HEK293T (cell line): ENCODE measurements around the gene USP10.

ENCODE experiments used
- CTCF ChIA-PET: fragments of 350-600 bp; formaldehyde crosslinking; extraction: SDS; loops from one replicate; lab custom pipeline; 2021; ENCODE audit warnings: antibody characterized with exemption, inconsistent platforms; lab: Yijun Ruan, JAX
- POLR2A ChIA-PET: fragments of 350-600 bp; formaldehyde crosslinking; extraction: SDS; loops from one replicate; lab custom pipeline; 2020; ENCODE audit warnings: antibody characterized with exemption, inconsistent platforms; lab: Yijun Ruan, JAX
- DNase-seq: peaks from one replicate; pipeline ENCODE4 v3.0.0; 2012; ENCODE audit warnings: mixed read lengths; ENCODE audit errors: extremely low spot score
- ARNT ChIP-seq: fragments of 450-650 bp; IDR thresholded peaks from 2 replicates; pipeline ENCODE4 v1.6.1; 2017; ENCODE audit warnings: mild to moderate bottlenecking
- BHLHE40 ChIP-seq: fragments of 450-650 bp; IDR thresholded peaks from 2 replicates; pipeline ENCODE4 v1.6.1; 2016; ENCODE audit warnings: mild to moderate bottlenecking, moderate library complexity, borderline replicate concordance
- CTBP1 ChIP-seq: fragments of 450-650 bp; IDR thresholded peaks from 2 replicates; pipeline ENCODE4 v1.6.1; 2016; ENCODE audit warnings: borderline replicate concordance
- ELF4 ChIP-seq: fragments of 450-650 bp; IDR thresholded peaks from 2 replicates; pipeline ENCODE4 v1.6.1; 2017; ENCODE audit warnings: antibody characterized with exemption
- FOXA1 ChIP-seq: fragments of 450-650 bp; IDR thresholded peaks from 2 replicates; pipeline ENCODE4 v1.6.1; 2016; ENCODE audit warnings: mild to moderate bottlenecking
- FOXK2 ChIP-seq: fragments of 450-650 bp; IDR thresholded peaks from 2 replicates; pipeline ENCODE4 v1.6.1; 2016; ENCODE audit warnings: mild to moderate bottlenecking
- FOXM1 ChIP-seq: fragments of 450-650 bp; IDR thresholded peaks from 2 replicates; pipeline ENCODE4 v1.6.1; 2017; ENCODE audit warnings: mild to moderate bottlenecking, borderline replicate concordance
- HDGF ChIP-seq: fragments of 450-650 bp; IDR thresholded peaks from 2 replicates; pipeline ENCODE4 v1.6.1; 2017; ENCODE audit warnings: antibody characterized with exemption, borderline replicate concordance
- L3MBTL2 ChIP-seq: fragments of 450-650 bp; conservative IDR thresholded peaks from 2 replicates; pipeline ENCODE4 v1.6.1; 2016; ENCODE audit warnings: mild to moderate bottlenecking
- LEF1 ChIP-seq: fragments of 450-650 bp; IDR thresholded peaks from 2 replicates; pipeline ENCODE4 v1.6.1; 2017; ENCODE audit warnings: mild to moderate bottlenecking, borderline replicate concordance
- NFRKB ChIP-seq: fragments of 450-650 bp; IDR thresholded peaks from 2 replicates; pipeline ENCODE4 v1.6.1; 2016; ENCODE audit warnings: mild to moderate bottlenecking, moderate library complexity
- PKNOX1 ChIP-seq: fragments of 450-650 bp; IDR thresholded peaks from 2 replicates; pipeline ENCODE4 v1.6.1; 2016
- SP1 ChIP-seq: fragments of 450-650 bp; IDR thresholded peaks from 2 replicates; pipeline ENCODE4 v1.6.1; 2017
- SUZ12 ChIP-seq: fragments of 450-650 bp; IDR thresholded peaks from 2 replicates; pipeline ENCODE4 v1.6.1; 2016; ENCODE audit warnings: mild to moderate bottlenecking
- TARDBP ChIP-seq: fragments of 450-650 bp; IDR thresholded peaks from 2 replicates; pipeline ENCODE4 v1.6.1; 2016
- ZNF384 ChIP-seq: fragments of 450-650 bp; IDR thresholded peaks from 2 replicates; pipeline ENCODE4 v1.6.1; 2016

USP10 gene

GRCh38 chr16:84817613-84818012 lies 117.8 kb downstream of the USP10 start:
- TF ChIP-seq SUZ12, result no peak
- DNase-seq, result no peak
- POLR2A ChIA-PET, result no interaction called here
- CTCF ChIA-PET, result no interaction called here

GRCh38 chr16:84818133-84818532 lies 118.3 kb downstream of the USP10 start:
- CTCF ChIA-PET, result no interaction called here
- POLR2A ChIA-PET, result no interaction called here
- no peak for DNase-seq
- TF ChIP-seq ARNT (no peak), L3MBTL2 (no peak), SUZ12 (no peak), ZNF384 (no peak), FOXK2 (no peak), PKNOX1 (no peak), HDGF (no peak), FOXM1 (no peak), CTBP1 (no peak), SP1 (no peak), BHLHE40 (no peak), NFRKB (no peak), FOXA1 (no peak), TARDBP (no peak), ELF4 (no peak), LEF1 (no peak)

- CTCF ChIA-PET, result interaction anchor here (0.5 to 0.7 kb wide), 2 partner anchors 106 to 1425 kb away, joined by 3 read pairs; no protein-coding TSS in a partner anchor
Measured at GRCh38 chr16:84818989-84819643, 119.3 kb downstream of the USP10 start.

GRCh38 chr16:84819644-84820304 lies 120.0 kb downstream of the USP10 start, which contains the start of gene CRISPLD2:
CRISPLD2 (plus strand) TSS chr16:84819985; CDS start chr16:84838496, 18,511 bp downstream.
- TF ChIP-seq SP1 (no peak), SUZ12 (no peak), HDGF (no peak), FOXA1 (no peak), CTBP1 (no peak), ZNF384 (no peak), BHLHE40 (no peak), ELF4 (no peak), TARDBP (no peak), NFRKB (no peak), FOXK2 (no peak), ARNT (no peak), LEF1 (no peak), PKNOX1 (no peak), FOXM1 (no peak), L3MBTL2 (no peak)
- DNase-seq, result peak; percentile 97
- CTCF ChIA-PET, result interaction anchor here (0.5 kb wide), 1 partner anchor 1424 kb away, joined by 3 read pairs; no protein-coding TSS in a partner anchor
- POLR2A ChIA-PET, result interaction anchor here (0.5 to 1.5 kb wide), 2 partner anchors 12 to 21 kb away, joined by 3 read pairs; no protein-coding TSS in a partner anchor

More at GRCh38 chr16:84818989-84819643, 119.3 kb downstream of the USP10 start:
- DNase-seq, result no peak
- POLR2A ChIA-PET, result no interaction called here
- TF ChIP-seq L3MBTL2 (no peak), SUZ12 (no peak), ARNT (no peak), TARDBP (no peak), BHLHE40 (no peak), ELF4 (no peak), NFRKB (no peak), FOXA1 (no peak), PKNOX1 (no peak), SP1 (no peak), LEF1 (no peak), FOXK2 (no peak), CTBP1 (no peak), HDGF (no peak)

GRCh38 chr16:84820305-84820684 lies 120.5 kb downstream of the USP10 start:
- ChIA-PET CTCF (no interaction called here), POLR2A (interaction anchor here (0.5 to 1.5 kb wide), 2 partner anchors 11 to 22 kb away, joined by 3 read pairs; no protein-coding TSS in a partner anchor)
- DNase-seq, result no peak
- TF ChIP-seq BHLHE40 (no peak), L3MBTL2 (peak; percentile 29; the same call in 1 of the 2 replicates)

- TF ChIP-seq BHLHE40 (no peak), L3MBTL2 (no peak), SP1 (no peak), NFRKB (no peak), TARDBP (no peak), ARNT (no peak), PKNOX1 (no peak), FOXA1 (no peak), FOXK2 (no peak), SUZ12 (no peak), ELF4 (no peak), CTBP1 (no peak), LEF1 (no peak), ZNF384 (no peak)
- POLR2A ChIA-PET, result interaction anchor here (1.5 kb wide), 1 partner anchor 22 kb away, joined by 3 read pairs; no protein-coding TSS in a partner anchor
- CTCF ChIA-PET, result no interaction called here
- DNase-seq, result no peak
Measured at GRCh38 chr16:84820771-84821170, 121.0 kb downstream of the USP10 start.
